ENCODE results near the gene SRCIN1. TPM values are rescaled to one million over a fixed set of nuclear protein-coding genes. Genes with fewer than 3 reads are reported as not detected.
"Not testable (repeated sequence)": the region's sequence is repeated elsewhere in the genome, so short reads cannot be mapped to it uniquely, and the experiment has no call there.

Gene SRCIN1
- total RNA-seq, 4 donors from 2014 or later = 0.44 to 5.4 (median 1.5) TPM

DNA sequence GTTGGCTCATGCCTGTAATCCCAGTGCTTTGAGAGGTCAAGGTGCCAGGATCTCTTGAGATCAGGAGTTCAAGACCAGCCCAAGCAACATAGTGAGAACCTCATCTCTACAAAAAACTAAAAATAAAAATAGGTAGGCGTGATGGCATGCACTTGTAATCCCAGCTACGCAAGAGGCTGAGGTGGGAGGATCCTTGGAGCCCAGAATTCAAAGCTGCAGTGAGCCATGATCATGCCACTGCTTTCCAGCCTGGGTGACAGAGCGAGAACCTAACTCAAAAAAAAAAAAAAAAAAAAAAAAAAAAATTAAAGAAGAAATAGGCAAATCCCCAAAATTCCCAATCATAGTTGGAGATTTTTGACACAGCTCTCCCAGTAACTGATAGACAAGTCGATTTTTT is 32.2 kb upstream of the SRCIN1 start:
- H3K4me3 ChIP-seq = no peak overlapping the region
- no peak for DNase-seq (ENCODE audit: low spot score in 2 of 2)
- H3K36me3 ChIP-seq = no peaks in the 10 kb centered on the region
- no peaks in the 10 kb centered on the region for H3K27me3 ChIP-seq
- 81 to 82% methylated on average over 4 of the region's 4 CpGs for WGBS, 2 donors
- no peaks in the 10 kb centered on the region for H3K4me1 ChIP-seq
- no peaks in the 10 kb centered on the region for H3K9me3 ChIP-seq
- no peak for TF ChIP-seq CTCF (IDR thresholded peaks at IDR 0.05)
- TF ChIP-seq EP300 (IDR thresholded peaks at IDR 0.05) = no peak
- TF ChIP-seq POLR2A (IDR thresholded peaks at IDR 0.05) = no peak
- H3K27ac ChIP-seq = no peak overlapping the region

DNA sequence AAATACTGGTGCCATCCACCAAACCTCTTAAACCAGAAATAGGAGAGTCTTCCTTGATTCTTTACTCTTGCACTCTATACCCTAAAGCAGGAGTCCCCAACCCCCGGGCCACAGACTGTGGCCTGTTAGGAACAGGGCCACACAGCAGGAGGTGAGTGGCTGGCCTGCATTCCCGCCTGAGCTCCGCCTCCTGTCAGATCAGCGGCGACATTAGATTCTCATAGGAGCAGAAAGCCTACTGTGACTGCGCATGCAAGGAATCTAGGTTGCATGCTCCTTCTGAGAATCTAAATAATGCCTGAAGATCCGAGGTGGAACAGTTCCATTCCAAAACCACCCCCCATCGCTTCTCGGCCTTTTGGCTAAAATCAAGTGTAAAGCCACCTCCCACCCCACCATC is 30.3 kb upstream of the SRCIN1 start:
- no peak overlapping the region for H3K27ac ChIP-seq
- no peak for TF ChIP-seq POLR2A (IDR thresholded peaks at IDR 0.05)
- no peaks in the 10 kb centered on the region for H3K9me3 ChIP-seq
- no peaks in the 10 kb centered on the region for H3K27me3 ChIP-seq
- 60 to 62% methylated on average over 9 of the region's 9 CpGs for WGBS, 2 donors
- H3K4me1 ChIP-seq = no peaks in the 10 kb centered on the region
- DNase-seq (ENCODE audit: low spot score in 2 of 2) = no peak
- no peak overlapping the region for H3K4me3 ChIP-seq
- no peaks in the 10 kb centered on the region for H3K36me3 ChIP-seq

- no peaks in the 10 kb centered on the region for H3K36me3 ChIP-seq
- H3K4me3 ChIP-seq = no peak overlapping the region
- 67 to 69% methylated on average over 6 of the region's 6 CpGs for WGBS, 2 donors
- no peaks in the 10 kb centered on the region for H3K4me1 ChIP-seq
- no peak for TF ChIP-seq CTCF (IDR thresholded peaks at IDR 0.05)
- DNase-seq (ENCODE audit: low spot score in 2 of 2) = no peak
- H3K9me3 ChIP-seq = no peaks in the 10 kb centered on the region
- no peaks in the 10 kb centered on the region for H3K27me3 ChIP-seq
- H3K27ac ChIP-seq = no peak overlapping the region
Measured at GRCh38 chr17:38632334-38632733, 26.6 kb upstream of the SRCIN1 start.

DNA sequence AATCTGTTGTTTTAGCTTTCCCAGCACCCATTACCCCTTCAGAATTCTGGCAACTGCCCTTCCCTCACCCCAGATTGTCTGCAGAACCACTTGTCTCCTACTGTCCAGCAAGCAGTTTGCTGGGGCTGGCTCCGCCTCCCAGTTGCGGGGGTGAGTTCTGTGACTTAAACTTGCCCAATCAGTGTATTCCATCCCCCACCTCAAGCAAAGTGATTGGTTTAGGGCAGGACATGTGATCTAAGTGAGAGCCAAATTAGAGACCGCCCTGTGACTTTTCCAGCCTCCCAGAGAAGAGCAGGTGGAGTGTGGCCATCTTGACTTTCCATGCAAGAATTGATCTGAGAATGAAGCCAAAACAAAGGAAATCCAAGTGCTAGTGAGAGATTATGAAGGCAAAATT is 22.7 kb upstream of the SRCIN1 start:
- Histone ChIP-seq H3K36me3 (no peaks in the 10 kb centered on the region), H3K4me3 (no peak overlapping the region), H3K27ac (no peak overlapping the region), H3K9me3 (no peaks in the 10 kb centered on the region), H3K27me3 (peaks cover 0 to 14% of the 10 kb centered on the region in 2 donors), H3K4me1 (no peaks in the 10 kb centered on the region)
- TF ChIP-seq POLR2A (IDR thresholded peaks at IDR 0.05) = no peak
- no peak for TF ChIP-seq CTCF (IDR thresholded peaks at IDR 0.05)
- TF ChIP-seq EP300 (IDR thresholded peaks at IDR 0.05) = no peak
- 64% methylated on average over 3 of the region's 3 CpGs for WGBS, 2 donors
- DNase-seq (ENCODE audit: low spot score in 2 of 2) = no peak

DNA sequence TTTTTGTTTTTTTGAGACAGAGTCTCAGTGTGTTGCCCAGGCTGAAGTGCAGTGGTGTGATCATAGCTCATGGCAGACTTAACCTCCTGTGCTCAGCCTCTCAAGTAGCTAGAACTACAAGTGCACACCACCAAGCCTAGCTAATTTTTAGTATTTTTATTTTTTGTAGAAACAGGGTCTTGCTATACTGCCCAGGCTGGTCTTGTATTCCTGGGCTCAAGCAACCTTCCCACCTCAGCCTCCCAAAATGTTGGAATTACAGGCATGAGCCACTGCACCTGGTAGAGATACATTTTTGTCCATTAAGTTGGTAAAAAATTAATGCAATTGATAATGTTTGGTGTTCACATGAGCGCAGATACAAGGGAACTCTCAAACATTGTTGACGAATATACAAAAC is 22.2 kb upstream of the SRCIN1 start:
- DNase-seq (ENCODE audit: low spot score in 2 of 2) = no peak
- H3K4me3 ChIP-seq = no peak overlapping the region
- no peaks in the 10 kb centered on the region for H3K4me1 ChIP-seq
- no peaks in the 10 kb centered on the region for H3K9me3 ChIP-seq
- no peaks in the 10 kb centered on the region for H3K36me3 ChIP-seq
- no peak overlapping the region for H3K27ac ChIP-seq
- 91 to 92% methylated on average over 2 of the region's 2 CpGs for WGBS, 2 donors
- TF ChIP-seq CTCF (IDR thresholded peaks at IDR 0.05) (no peak), EP300 (IDR thresholded peaks at IDR 0.05) (no peak)
- H3K27me3 ChIP-seq = peaks cover 0 to 19% of the 10 kb centered on the region in 2 donors

GRCh38 chr17:38626606-38627226 is 21.0 kb upstream of the SRCIN1 start:
- not testable (repeated sequence) for DNase-seq (ENCODE audit: low spot score in 2 of 2); H3K27ac ChIP-seq; H3K9me3 ChIP-seq; H3K36me3 ChIP-seq; H3K4me1 ChIP-seq; H3K4me3 ChIP-seq
- WGBS, 2 donors = 84 to 85% methylated on average over 6 of the region's 6 CpGs
- peaks cover 0 to 31% of the 10 kb centered on the region in 2 donors for H3K27me3 ChIP-seq
